Thoracic aorta (tissue), 2 donors: ENCODE data around the gene BCAS3. TPM values are rescaled to one million over a fixed set of nuclear protein-coding genes. Genes with fewer than 3 reads are reported as not detected.

Source experiments
- ATAC-seq: fragments of 150-250 bp; one replicate; pipeline ENCODE4 v1.8.0; 2017; ENCODE audit warnings: low read depth; ENCODE audit not compliant: insufficient number of reproducible peaks, low FRiP score
- DNase-seq: peaks from one replicate; pipeline ENCODE4 v3.0.0-alpha.2; 2020; ENCODE audit warnings: low spot score
- H3K27ac ChIP-seq, 2 donors: fragments of 200-600 bp; sonication (generic); 1 replicate in 1 of 2; 2 replicates in 1 of 2; pipeline ENCODE4 v1.5.1; 2016; ENCODE audit warnings: mild to moderate bottlenecking in 2 of 2, moderate library complexity in 2 of 2
- H3K27me3 ChIP-seq: fragments of 200-600 bp; sonication (generic); replicated peaks from 2 replicates; pipeline ENCODE4 v1.6.0; 2016; ENCODE audit warnings: mild to moderate bottlenecking; ENCODE audit not compliant: insufficient read depth
- H3K36me3 ChIP-seq: fragments of 200-600 bp; sonication (generic); one replicate; pipeline ENCODE4 v1.5.1; 2016
- H3K4me1 ChIP-seq, 2 donors: fragments of 200-600 bp; sonication (generic); 1 replicate in 1 of 2; 2 replicates in 1 of 2; pipeline versions ENCODE4 v1.5.1 to v1.6.0; 2016; ENCODE audit warnings: low read depth in 2 of 2, mild to moderate bottlenecking in 1 of 2; ENCODE audit not compliant: control insufficient read depth in 1 of 2
- H3K4me3 ChIP-seq: fragments of 200-600 bp; sonication (generic); 2 replicates; pipeline ENCODE4 v1.5.1; 2016; ENCODE audit warnings: mild to moderate bottlenecking
- H3K9me3 ChIP-seq: fragments of 200-600 bp; sonication (generic); 2 replicates; pipeline ENCODE4 v1.5.1; 2016
- CTCF ChIP-seq: fragments of 200-600 bp; sonication (generic); IDR thresholded peaks from one replicate; pipeline ENCODE4 v1.5.1; 2019; ENCODE audit warnings: antibody characterized with exemption
- total RNA-seq, 2 donors: library from RNA; depleted of rRNA; stranded (reverse); fragments of >200 nt; gene quantifications; one replicate each; pipeline versions ENCODE4 v1.1.0 to v1.2.3, GENCODE V29; 2016

The BCAS3 gene
- total RNA-seq, 2 donors from 2014 or later = 35.1 to 69.3 TPM

- no peak for ATAC-seq
- no peak for TF ChIP-seq CTCF
- no peaks in the 10 kb centered on the region for H3K4me1 ChIP-seq
- no peak overlapping the region for H3K27ac ChIP-seq
- DNase-seq = no peak
- no peaks in the 10 kb centered on the region for H3K36me3 ChIP-seq
- no peaks in the 10 kb centered on the region for H3K9me3 ChIP-seq
- no peak overlapping the region for H3K4me3 ChIP-seq
- H3K27me3 ChIP-seq = no peaks in the 10 kb centered on the region
These were observed 497.9 kb downstream of the BCAS3 start for GRCh38 chr17:61175298-61176142.

- DNase-seq = no peak
- no peak overlapping the region for H3K27ac ChIP-seq
- TF ChIP-seq CTCF = no peak
These were observed 499.7 kb downstream of the BCAS3 start for GRCh38 chr17:61177351-61177750.

GRCh38 chr17:61178284-61178683 is 500.6 kb downstream of the BCAS3 start:
- ATAC-seq (no peak), DNase-seq (no peak)
- Histone ChIP-seq H3K27me3 (no peaks in the 10 kb centered on the region), H3K9me3 (no peaks in the 10 kb centered on the region), H3K4me3 (no peak overlapping the region), H3K36me3 (no peaks in the 10 kb centered on the region), H3K4me1 (no peaks in the 10 kb centered on the region), H3K27ac (no peak overlapping the region)
- no peak for TF ChIP-seq CTCF

More at GRCh38 chr17:61177351-61177750, 499.7 kb downstream of the BCAS3 start:
- ATAC-seq = no peak
- Histone ChIP-seq H3K9me3 (no peaks in the 10 kb centered on the region), H3K4me3 (no peak overlapping the region), H3K36me3 (no peaks in the 10 kb centered on the region), H3K27me3 (no peaks in the 10 kb centered on the region), H3K4me1 (no peaks in the 10 kb centered on the region)

- ATAC-seq = no peak
- no peak overlapping the region for H3K4me3 ChIP-seq
- no peak for TF ChIP-seq CTCF
- no peaks in the 10 kb centered on the region for H3K36me3 ChIP-seq
- H3K27ac ChIP-seq = no peak overlapping the region
- no peaks in the 10 kb centered on the region for H3K27me3 ChIP-seq
- no peak for DNase-seq
- H3K9me3 ChIP-seq = no peaks in the 10 kb centered on the region
- H3K4me1 ChIP-seq = no peaks in the 10 kb centered on the region
These were observed 501.7 kb downstream of the BCAS3 start for GRCh38 chr17:61179380-61179806.

- H3K9me3 ChIP-seq = no peaks in the 10 kb centered on the region
- H3K27ac ChIP-seq = no peak overlapping the region
- no peaks in the 10 kb centered on the region for H3K36me3 ChIP-seq
- DNase-seq (no peak), ATAC-seq (no peak)
- no peak for TF ChIP-seq CTCF
- H3K4me3 ChIP-seq = no peak overlapping the region
- peaks cover 0 to 10% of the 10 kb centered on the region in 2 donors for H3K4me1 ChIP-seq
- no peaks in the 10 kb centered on the region for H3K27me3 ChIP-seq
These were observed 506.1 kb downstream of the BCAS3 start for GRCh38 chr17:61183793-61184192.
